GM19043 (cell line): Measurements from ENCODE around the gene TBCA.
"Not testable (repeated sequence)": the region's sequence is repeated elsewhere in the genome, so short reads cannot be mapped to it uniquely, and the experiment has no call there.

Source experiments
- ATAC-seq: cut with Tn5 transposase; IDR thresholded peaks from one replicate; pipeline ENCODE4 v1.9.1; 2021; ENCODE audit warnings: low read depth; ENCODE audit not compliant: unreplicated experiment

The TBCA gene

DNA sequence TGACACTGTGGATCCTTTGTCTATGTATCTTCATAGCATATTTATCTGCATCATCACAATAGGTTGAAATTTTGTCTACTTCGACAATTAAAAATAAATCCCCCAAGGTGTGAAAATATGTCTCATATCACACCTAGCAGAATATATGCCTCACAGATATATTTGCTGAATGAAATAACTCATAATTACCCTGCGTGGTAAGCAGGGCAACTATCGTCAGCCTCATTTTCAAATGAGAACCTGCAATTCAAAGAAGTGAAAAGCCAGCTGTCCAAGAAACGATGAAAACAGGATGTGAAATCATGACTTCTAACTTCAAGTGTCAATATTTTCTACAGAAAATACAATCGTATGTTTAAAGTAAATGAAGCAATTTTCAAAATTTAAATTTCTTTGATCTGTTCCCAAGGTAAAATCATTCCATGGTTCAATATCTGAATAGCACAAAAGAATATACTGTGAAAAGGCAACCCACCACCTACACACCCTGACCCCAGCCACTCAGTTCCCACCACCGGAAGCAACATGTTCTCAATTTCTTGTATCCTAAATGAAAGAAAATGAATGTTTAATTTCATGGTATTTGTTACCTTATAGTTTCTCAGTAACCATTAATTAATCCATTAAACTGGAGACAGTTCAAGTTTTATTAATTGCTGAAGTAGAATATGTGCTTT lies 57.1 kb downstream of the TBCA start:
- peak; percentile 73 for ATAC-seq

DNA sequence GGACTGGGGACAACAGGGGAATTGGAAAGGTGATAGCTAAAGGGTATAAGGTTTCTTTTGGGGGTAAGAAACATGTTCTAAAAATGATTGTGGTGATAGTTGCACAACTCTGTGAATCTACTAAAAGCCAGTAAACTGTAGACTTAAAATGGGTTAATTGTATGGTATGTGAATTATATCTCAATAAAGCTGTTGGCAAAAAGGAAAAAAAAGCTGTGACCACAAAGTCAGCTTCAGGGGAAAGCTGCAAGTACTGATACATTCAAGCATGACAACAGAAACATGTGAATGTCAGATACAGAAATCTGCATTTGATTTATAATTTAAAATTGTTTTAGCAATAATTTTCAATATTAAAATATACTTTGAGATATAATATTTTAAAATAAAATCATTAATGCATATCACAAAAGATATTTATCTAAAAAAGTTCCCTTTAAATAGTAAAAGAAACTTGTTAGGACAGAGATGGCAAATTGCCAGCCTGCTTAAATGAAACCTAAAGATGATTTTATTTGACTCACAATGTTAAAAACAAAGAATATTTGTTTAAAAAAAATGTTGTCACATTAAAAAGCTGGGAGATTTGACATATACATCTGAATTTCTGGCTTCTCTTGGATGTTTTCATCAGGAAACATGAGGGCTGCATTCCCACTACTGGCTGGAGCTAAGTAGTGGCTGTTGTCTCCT lies 66.0 kb downstream of the TBCA start:
- no peak for ATAC-seq

DNA sequence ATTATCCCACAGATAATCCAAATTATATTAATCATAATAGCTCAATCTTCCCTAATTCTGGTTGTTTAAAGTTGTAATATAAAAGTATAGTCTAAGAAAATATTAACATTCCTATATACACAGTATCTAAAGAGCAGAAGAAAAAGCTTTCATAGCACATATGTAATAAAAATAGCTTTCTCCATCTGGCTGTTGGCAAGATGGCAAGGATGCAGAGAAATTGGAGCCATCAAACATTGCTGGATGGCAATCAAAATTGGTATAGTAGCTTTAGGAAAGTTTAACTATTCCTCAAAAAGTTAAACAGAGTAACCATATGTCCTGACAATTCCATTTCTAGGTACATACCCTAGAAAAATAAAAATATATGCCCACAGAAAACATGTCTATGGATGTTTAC lies 66.8 kb downstream of the TBCA start:
- no peak for ATAC-seq

DNA sequence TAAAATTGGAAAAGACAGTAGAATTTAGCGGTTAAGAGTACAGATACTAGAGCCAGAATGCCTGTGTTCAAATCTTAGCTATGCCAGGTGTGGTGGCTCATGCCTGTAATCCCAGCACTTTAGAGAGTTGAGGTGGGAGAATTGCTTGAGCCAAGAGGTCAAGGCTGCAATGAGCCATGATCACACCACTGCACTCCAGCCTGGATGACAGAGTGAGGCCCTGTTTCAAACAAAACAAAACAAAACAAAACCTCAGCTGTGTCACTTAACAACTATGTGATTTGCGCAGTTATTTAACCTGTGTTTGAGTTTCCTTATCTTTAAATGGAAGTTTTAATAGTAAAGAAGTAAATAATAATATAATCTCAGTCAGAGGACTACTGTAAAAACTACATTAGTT lies 68.3 kb downstream of the TBCA start:
- ATAC-seq: no peak

DNA sequence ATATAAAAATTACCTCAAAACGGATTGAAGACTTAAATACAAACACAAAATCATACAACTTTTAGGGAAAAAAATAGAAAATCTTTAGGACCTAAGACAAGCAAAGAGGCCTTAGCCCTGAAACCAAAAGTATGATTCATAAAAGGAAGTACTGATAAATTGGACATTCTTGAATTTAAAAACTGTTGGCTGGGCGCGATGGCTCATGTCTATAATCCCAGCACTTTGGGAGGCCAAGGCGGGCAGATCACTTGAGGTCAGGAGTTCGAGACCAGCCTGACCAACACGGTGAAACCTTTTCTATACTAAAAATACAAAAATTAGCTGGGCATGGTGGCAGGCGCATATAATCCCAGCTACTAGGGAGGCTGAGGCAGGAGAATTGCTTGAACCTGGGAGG lies 76.6 kb downstream of the TBCA start:
- ATAC-seq: not testable (repeated sequence)

DNA sequence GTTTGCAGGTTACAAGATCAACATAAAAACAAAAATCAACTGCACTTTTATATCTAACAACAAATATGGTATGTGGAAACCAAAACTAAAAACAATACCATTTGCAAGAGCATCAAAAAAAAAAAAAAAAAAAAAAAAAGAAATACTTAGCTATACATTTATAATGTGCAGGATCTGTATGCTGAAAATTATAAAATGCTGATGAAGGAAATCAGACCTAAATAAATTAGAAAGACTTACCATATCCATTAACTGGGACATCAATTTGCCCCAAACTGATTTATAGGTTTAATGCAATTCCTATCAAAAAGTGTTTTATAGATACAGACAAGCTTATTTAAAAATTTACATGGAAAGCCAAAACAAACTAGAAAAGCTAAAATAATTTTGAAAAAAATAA lies 77.2 kb downstream of the TBCA start:
- no peak for ATAC-seq

DNA sequence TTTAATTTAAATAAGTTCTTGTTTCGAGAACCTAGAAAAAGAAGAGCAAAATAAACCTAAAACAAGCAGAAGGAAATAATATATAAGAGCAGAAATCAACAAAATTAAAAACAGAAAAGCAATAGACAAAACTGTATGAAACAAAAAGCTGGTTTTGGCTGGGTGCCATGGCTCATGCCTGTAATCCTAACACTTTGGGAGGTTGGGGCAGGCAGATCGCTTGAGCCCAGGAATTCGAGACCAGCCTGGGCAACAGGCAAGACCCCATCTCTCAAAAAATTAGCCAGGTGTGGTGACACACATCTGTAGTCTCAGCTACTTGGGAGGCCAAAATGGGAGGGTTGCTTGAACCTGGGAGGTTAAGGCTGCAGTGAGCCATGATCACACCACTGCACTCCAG lies 78.4 kb downstream of the TBCA start:
- ATAC-seq: no peak

DNA sequence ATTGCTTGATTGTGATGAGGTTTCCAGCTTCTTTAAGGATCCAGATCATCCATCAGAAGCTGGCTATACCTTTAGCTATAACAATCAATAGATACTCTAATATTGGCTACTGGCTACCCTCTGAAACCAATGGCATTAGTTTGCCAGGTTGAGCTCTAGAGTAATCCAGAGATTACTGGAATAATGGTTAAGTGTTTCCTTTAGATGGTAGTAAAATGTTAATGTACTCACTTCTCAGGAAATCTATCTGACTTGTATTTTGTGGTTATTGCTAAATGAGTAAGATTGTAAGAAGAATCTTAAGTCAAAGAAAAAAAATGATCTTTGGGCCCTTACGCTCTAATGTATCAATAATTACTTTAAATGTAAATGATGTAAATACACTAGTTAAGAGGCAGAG lies 80.0 kb downstream of the TBCA start:
- no peak for ATAC-seq

DNA sequence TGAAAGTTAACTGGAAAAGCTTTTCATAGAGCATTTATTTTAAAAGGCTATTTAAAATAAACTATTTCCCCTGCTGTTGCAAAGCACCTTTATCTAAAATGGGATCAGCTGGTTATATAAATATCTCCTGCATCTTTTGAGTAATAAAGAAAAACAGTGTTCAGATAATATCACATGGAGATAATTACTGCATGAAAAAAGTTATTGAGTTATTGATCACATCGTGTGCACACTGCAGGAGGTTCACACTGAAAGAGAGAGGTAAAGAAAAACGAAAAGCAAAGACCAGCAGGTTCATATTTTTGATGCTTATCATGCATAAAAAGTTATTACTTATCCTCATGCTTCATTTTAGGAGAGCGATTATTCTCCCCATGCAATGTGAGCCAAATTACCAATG lies 82.2 kb downstream of the TBCA start:
- ATAC-seq: no peak

DNA sequence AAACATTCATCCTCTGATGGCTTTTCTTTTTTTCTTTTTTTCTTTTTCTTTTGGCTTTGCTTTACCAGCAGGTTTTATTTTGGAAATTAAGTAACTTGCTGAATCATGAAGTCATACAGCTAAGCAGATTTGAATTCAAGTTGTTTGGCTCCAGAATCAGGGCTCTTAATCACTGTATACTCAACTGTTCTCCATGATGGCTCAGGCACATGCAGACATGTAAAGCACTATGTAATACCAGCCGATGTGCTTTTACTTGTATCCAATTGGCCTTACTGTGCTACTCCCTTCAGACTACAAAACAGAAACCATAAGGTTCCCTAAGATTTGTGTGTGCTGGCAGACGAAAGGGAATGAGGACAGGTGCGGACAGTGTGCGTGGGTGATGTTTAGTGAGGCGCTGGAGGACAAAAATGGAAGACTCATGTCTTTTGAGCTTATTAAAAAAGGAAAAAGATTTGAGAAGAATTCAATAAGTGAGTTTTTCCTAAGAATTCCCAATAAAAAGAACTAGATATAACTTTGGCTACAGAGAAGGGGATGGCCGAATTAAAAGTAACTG lies 92.9 kb downstream of the TBCA start:
- no peak for ATAC-seq

DNA sequence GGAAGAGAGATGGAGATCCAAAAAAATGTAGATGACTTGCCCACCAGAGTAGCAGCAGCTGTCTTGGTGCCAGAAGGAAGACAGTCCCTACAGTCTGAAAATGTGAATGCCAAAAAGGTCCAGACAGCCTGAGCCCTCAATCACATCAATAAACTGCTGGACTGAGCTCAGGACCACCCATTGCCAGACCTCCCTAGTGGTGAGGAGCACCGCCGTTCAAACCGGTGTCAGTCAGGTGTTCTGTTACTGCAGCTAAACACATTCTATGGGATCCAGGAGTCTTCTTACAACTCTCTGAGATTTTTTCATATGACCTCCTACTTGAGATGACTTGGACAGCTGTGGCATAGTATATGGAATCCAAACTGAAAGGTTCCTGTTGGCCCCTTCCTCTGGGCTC lies 105.6 kb downstream of the TBCA start:
- ATAC-seq: no peak

DNA sequence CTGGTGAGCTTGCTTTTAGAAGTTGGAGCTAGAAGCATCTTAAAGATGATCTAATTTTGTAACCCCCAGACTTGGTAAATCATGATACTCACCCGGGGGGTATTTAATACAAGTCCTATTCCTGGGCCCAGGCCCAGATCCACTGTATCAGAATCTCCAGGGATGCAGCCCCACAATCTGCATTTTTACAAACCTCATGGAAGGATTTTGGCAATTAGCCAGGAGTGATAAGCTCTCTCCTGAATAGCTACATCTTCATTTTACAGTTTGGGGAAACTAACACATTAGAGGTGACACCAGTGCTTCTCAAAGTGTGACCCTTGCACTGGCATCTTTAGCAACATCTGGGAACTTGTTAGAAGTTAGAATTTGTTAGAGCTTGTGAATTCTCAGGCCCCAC lies 106.5 kb downstream of the TBCA start:
- no peak for ATAC-seq

DNA sequence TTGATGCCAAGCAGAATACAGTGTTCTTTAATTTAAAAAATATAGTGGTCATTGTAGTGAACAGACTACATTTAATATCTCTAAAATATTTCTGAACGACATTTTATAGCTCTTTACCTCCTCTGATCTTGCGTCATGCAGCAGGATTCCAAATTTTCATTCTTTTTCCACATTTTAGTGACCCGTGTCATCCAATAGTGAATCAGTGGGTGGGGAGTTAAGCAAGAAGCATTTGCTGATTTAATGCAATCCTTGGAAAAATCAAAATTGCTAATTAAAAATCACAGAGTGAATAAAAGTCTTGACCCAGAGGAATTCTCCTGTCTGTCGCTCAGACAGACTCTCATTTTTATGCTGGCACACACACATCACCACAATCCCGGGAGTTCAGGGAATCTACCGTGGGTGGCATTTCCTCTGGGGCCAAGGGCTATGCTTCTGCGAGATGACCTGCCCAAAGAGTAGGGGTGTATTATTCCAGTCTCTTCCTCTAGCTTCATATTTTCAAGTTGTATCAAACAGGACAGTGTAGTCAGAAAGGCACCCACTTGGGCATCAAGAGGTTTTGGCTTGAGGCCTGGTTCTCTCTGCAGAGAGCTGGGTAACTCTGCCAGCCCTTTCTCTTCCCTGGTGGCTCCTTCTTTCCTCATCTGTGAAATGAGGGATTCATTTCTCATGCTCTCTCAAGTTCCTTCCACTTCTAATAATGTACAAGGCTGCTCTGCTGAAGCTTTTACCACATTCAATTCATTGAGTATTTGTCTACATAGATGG lies 112.9 kb downstream of the TBCA start:
- no peak for ATAC-seq

DNA sequence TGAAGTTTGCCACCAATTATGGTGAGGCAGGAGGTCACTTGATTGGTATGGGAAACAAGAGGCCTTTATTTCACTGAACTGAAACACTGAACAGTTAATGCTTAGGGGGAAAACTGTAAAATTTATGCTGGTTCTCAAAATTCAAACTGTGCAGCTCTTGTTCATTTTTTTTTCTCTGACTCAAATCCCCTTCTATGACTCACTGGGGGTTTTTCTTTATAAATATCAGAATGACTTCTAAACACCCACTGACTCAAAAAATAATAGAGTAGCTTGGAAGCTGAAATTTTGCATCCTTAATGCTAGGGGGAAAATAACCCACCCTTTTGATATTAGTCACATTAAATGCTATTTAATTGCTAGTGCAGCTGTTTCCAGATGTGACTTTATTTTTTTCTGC lies 113.5 kb downstream of the TBCA start:
- no peak for ATAC-seq

DNA sequence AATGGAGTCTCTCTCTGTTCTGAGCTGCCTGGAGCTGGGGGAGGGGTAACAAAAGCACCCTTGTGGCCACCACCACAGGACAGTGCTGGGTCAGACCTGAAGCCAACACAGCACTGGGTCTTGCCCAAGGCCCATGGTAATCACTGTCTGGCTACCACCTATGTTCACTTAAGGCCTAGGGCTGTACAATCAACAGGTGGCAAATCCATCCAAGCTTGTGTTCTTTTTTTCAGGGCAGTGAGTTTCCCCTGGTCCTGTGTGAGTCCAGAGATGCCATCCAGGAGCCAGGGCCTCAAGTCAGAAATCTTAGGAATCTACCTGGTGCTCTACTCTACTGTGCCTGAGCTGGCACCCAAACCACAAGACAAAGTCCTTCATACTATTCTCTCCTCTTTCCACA lies 117.5 kb downstream of the TBCA start:
- ATAC-seq: no peak

DNA sequence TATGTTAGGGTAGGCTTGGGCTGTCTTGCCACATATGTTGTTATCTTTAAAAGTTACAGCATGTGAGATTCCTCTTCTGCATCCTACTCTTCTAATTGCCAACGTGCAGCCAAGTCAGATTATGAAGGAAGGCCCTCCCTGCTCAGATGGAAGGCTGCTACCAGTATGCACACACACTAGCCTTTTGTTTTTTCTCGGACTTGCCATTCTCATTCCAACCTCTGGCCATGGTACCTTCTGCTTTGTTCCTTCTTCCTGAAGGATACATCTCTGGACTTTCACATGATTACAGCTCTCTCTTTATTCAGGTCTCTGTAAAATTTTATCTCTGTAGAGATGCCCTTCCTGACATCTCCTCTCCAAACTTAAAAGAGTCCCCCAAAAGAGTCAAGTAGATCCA lies 124.8 kb downstream of the TBCA start:
- ATAC-seq: no peak

DNA sequence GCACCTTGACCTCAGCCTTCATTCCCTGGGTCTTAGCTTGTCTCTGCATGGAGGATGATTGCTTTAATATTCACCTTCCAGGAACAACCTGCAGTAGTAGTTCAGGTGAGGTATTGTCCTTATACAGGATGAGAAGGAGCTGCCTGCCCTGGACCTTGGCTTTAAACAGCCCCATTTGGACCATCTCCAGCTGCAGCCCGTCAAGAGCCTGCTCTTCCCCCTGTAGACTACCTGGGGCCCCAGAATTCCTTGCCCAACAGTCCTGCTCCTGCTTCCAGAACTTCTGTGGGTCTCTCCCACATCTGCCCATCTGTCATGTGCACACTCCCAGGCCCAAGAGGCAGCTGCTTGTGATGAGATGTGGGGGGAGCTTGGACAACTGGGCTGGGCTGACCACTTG lies 125.5 kb downstream of the TBCA start:
- ATAC-seq: no peak

DNA sequence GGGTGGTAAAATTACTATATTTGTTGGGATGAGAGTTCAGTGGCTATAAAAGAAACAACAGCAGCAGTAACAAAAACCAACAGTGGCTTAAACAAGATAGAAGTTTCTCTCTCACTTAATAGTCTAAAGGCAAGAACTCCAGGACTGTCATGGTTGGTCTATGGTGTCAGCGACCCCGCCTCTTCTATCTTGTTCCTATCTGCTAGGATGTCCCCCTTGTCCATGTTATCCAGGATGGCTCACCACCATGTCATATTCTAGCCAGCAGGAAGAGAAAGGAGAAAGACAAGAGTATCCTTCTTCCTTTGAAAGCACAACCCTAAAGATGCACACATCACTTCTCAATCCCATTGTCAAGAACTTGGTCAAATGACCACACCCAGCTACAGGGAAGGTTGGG lies 126.4 kb downstream of the TBCA start:
- ATAC-seq: no peak

DNA sequence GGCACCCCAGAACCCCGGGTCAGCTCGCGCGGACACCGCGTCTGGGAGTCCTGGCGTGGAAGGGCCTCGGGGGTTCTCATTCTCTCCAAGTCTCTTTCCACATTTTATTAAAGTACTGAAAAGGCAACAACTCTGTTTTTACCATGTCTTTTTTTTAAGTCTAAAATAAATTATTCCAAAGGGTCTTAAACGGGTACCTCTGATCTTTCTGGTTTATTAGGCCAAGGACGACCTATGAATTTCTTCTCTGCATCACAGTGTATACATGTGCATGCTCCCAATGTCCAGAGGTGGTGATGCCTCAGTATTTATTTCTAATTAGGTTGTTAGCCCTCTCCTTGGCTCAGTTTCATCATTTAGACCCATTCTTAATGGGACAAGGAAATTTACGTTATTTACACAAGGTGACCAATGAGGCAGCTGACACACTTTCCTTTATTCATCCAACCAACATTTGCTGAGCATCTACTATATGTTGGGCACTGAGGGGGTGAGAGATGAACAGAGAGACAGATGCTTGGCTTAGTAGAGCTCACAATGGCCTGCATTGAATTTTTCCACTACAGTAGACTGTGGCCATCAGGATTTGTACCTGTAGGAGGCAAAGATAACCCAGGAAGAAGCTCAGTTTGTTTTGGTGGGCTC lies 130.0 kb downstream of the TBCA start:
- no peak for ATAC-seq

DNA sequence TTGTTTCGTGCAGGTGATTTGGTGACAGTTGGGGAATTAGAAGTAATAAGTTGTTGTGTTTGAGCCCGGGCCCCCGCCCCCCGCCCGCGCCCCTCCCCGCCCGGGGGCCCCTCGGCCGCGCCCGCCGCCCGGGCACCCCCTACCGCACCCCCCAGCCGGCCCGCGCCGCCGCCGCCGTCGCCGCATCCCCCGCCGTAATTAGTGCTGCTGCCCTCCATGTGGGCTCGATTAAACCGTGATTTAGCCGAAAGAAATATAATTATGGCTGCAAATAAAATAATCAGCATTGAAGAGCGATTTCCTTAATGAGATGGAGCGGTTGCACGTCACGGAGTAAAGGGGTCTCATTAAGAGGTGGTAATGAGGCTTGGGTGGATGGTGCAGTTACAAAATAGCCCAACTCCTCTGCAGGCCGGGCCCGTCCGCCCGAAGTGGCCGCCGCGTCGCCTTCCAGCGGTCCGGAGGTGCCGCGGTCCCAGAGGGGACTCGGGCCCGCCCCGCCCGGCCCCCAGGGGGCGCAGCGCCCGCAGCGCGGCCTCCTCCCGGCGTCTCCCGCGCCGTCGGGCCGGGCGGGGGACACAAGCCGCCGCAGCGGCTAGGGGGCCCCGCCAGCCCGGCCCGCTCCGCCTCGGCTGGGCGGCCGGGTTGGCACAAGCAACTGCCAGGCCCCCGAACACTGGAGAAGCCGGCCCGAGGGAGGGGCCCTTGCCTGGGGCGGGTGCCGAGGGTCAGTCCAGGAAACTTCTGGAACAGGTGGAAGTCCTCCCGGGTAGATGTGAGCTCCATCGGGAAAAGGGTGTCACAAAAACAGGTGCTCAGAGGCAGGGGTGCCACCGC lies 130.8 kb downstream of the TBCA start:
- no peak for ATAC-seq
